ENCODE data around the gene DNAJB11.
"Not testable (repeated sequence)": the region's sequence is repeated elsewhere in the genome, so short reads cannot be mapped to it uniquely, and the experiment has no call there.

DNAJB11 gene

GRCh38 chr3:186617036-186617946 lies 46.8 kb downstream of the DNAJB11 start:
- DNase-seq (ENCODE audit: low read depth, low spot score), result peak; percentile 92

- no peak for DNase-seq (ENCODE audit: low read depth, low spot score)
Measured at GRCh38 chr3:186618318-186618938, 47.9 kb downstream of the DNAJB11 start.

GRCh38 chr3:186619787-186620212 lies 49.3 kb downstream of the DNAJB11 start:
- no peak for DNase-seq (ENCODE audit: low read depth, low spot score)

- no peak for DNase-seq (ENCODE audit: low read depth, low spot score)
Measured at GRCh38 chr3:186620213-186621092, 49.9 kb downstream of the DNAJB11 start.

GRCh38 chr3:186621894-186622650 lies 51.6 kb downstream of the DNAJB11 start:
- DNase-seq (ENCODE audit: low read depth, low spot score), result no peak

- no peak for DNase-seq (ENCODE audit: low read depth, low spot score)
Measured at GRCh38 chr3:186622651-186623310, 52.3 kb downstream of the DNAJB11 start.

GRCh38 chr3:186624598-186624997 lies 54.1 kb downstream of the DNAJB11 start:
- DNase-seq (ENCODE audit: low read depth, low spot score), result no peak

GRCh38 chr3:186625600-186626042 lies 55.1 kb downstream of the DNAJB11 start:
- no peak for DNase-seq (ENCODE audit: low read depth, low spot score)

- no peak for DNase-seq (ENCODE audit: low read depth, low spot score)
Measured at GRCh38 chr3:186626254-186626847, 55.8 kb downstream of the DNAJB11 start.

GRCh38 chr3:186627852-186628414 lies 57.4 kb downstream of the DNAJB11 start:
- DNase-seq (ENCODE audit: low read depth, low spot score), result no peak

- DNase-seq (ENCODE audit: low read depth, low spot score), result no peak
Measured at GRCh38 chr3:186628756-186629155, 58.2 kb downstream of the DNAJB11 start.

- DNase-seq (ENCODE audit: low read depth, low spot score), result no peak
Measured at GRCh38 chr3:186630950-186631641, 60.6 kb downstream of the DNAJB11 start.

GRCh38 chr3:186633481-186633880 lies 63.0 kb downstream of the DNAJB11 start:
- DNase-seq (ENCODE audit: low read depth, low spot score), result no peak

GRCh38 chr3:186634207-186634606 lies 63.7 kb downstream of the DNAJB11 start:
- DNase-seq (ENCODE audit: low read depth, low spot score), result not testable (repeated sequence)

Data from ELF-1 (cell line).